H9 (cell line): ENCODE data around the gene PRRC1. TPM values are rescaled to one million over a fixed set of nuclear protein-coding genes. Genes with fewer than 3 reads are reported as not detected.

Source experiments
- DNase-seq: peaks from one replicate; pipeline ENCODE4 v3.0.0-alpha.2; 2017
- H2AFZ ChIP-seq: one replicate; pipeline ENCODE4 v1.6.1; 2013; ENCODE audit warnings: mild to moderate bottlenecking, low read length, control low read depth, moderate library complexity
- H2AK5ac ChIP-seq: 2 replicates; pipeline ENCODE4 v1.6.1; 2013; ENCODE audit warnings: low read length, control low read depth, mixed read lengths; ENCODE audit not compliant: insufficient read length
- H2BK120ac ChIP-seq: one replicate; pipeline ENCODE4 v1.6.1; 2013; ENCODE audit warnings: low read depth, mild to moderate bottlenecking, low read length, control low read depth, inconsistent platforms; ENCODE audit not compliant: poor library complexity, severe bottlenecking
- H2BK12ac ChIP-seq: 2 replicates; pipeline ENCODE4 v1.6.1; 2013; ENCODE audit warnings: low read length, control low read depth, mixed read lengths, low read depth; ENCODE audit not compliant: insufficient read length
- H2BK15ac ChIP-seq: 2 replicates; pipeline ENCODE4 v1.6.1; 2013; ENCODE audit warnings: low read depth, low read length, control low read depth
- H2BK20ac ChIP-seq: one replicate; pipeline ENCODE4 v1.6.1; 2013; ENCODE audit warnings: low read depth, mild to moderate bottlenecking, low read length, control low read depth, inconsistent platforms; ENCODE audit not compliant: poor library complexity, severe bottlenecking
- H2BK5ac ChIP-seq: 2 replicates; pipeline ENCODE4 v1.6.1; 2013; ENCODE audit warnings: low read length, control low read depth, mixed read lengths; ENCODE audit not compliant: insufficient read length
- H3K14ac ChIP-seq: 2 replicates; pipeline ENCODE4 v1.6.1; 2013; ENCODE audit warnings: low read length, control low read depth; ENCODE audit not compliant: insufficient read depth
- H3K18ac ChIP-seq: 2 replicates; pipeline ENCODE4 v1.6.1; 2013; ENCODE audit warnings: low read depth, mild to moderate bottlenecking, mixed read lengths, low read length, control low read depth; ENCODE audit not compliant: insufficient read length
- H3K23ac ChIP-seq: 2 replicates; pipeline ENCODE4 v1.6.1; 2013; ENCODE audit warnings: low read length, control low read depth, mixed read lengths, low read depth; ENCODE audit not compliant: insufficient read length
- H3K23me2 ChIP-seq: 2 replicates; pipeline ENCODE4 v1.6.1; 2013; ENCODE audit warnings: low read depth, mild to moderate bottlenecking, mixed read lengths, low read length, control low read depth; ENCODE audit not compliant: insufficient read length, poor library complexity, severe bottlenecking
- H3K27ac ChIP-seq: 2 replicates; pipeline ENCODE4 v1.5.1; 2013; ENCODE audit warnings: low read length, control low read depth, mixed read lengths, low read depth; ENCODE audit not compliant: insufficient read length
- H3K27me3 ChIP-seq: 2 replicates; pipeline ENCODE4 v1.6.1; 2013; ENCODE audit warnings: low read length, control low read depth, inconsistent platforms; ENCODE audit not compliant: insufficient read depth
- H3K4ac ChIP-seq: 2 replicates; pipeline ENCODE4 v1.6.1; 2013; ENCODE audit warnings: low read depth, mild to moderate bottlenecking, control low read depth, inconsistent platforms, low read length, moderate library complexity
- H3K4me1 ChIP-seq: 2 replicates; pipeline ENCODE4 v1.6.1; 2013; ENCODE audit warnings: low read length, control low read depth, inconsistent platforms; ENCODE audit not compliant: insufficient read depth
- H3K4me2 ChIP-seq: 2 replicates; pipeline ENCODE4 v1.6.1; 2013; ENCODE audit warnings: low read length, control low read depth, mixed read lengths; ENCODE audit not compliant: insufficient read length, insufficient read depth
- H3K56ac ChIP-seq: 2 replicates; pipeline ENCODE4 v1.6.1; 2013; ENCODE audit warnings: low read depth, mild to moderate bottlenecking, mixed read lengths, low read length, control low read depth; ENCODE audit not compliant: insufficient read length
- H3K79me1 ChIP-seq: 2 replicates; pipeline ENCODE4 v1.6.1; 2013; ENCODE audit warnings: low read depth, mild to moderate bottlenecking, moderate library complexity, low read length, control low read depth, inconsistent platforms; ENCODE audit not compliant: insufficient read depth, poor library complexity, severe bottlenecking
- H3K79me2 ChIP-seq: 2 replicates; pipeline ENCODE4 v1.6.1; 2013; ENCODE audit warnings: low read length, control low read depth, inconsistent platforms; ENCODE audit not compliant: insufficient read depth
- H3K9ac ChIP-seq: 2 replicates; pipeline ENCODE4 v1.6.1; 2013; ENCODE audit warnings: low read length, control low read depth, mixed read lengths; ENCODE audit not compliant: insufficient read length; ENCODE audit errors: extremely low read depth
- H3K9me3 ChIP-seq: one replicate; pipeline ENCODE4 v1.6.1; 2013; ENCODE audit warnings: low read depth, low read length, inconsistent platforms; ENCODE audit not compliant: control insufficient read depth
- H3T11ph ChIP-seq: one replicate; pipeline ENCODE4 v1.6.1; 2013; ENCODE audit warnings: mild to moderate bottlenecking, low read length, control low read depth, inconsistent platforms
- H4K20me1 ChIP-seq: one replicate; pipeline ENCODE4 v1.6.1; 2013; ENCODE audit not compliant: control insufficient read depth, insufficient read length, insufficient read depth
- H4K5ac ChIP-seq: 2 replicates; pipeline ENCODE4 v1.6.1; 2013; ENCODE audit warnings: low read depth, mild to moderate bottlenecking, mixed read lengths, low read length, control low read depth; ENCODE audit not compliant: insufficient read length
- H4K8ac ChIP-seq: replicated peaks from 2 replicates; pipeline ENCODE4 v1.6.1; 2013; ENCODE audit warnings: low read length, control low read depth, mixed read lengths, low read depth; ENCODE audit not compliant: insufficient read length
- H4K91ac ChIP-seq: 2 replicates; pipeline ENCODE4 v1.6.1; 2013; ENCODE audit warnings: low read depth, mild to moderate bottlenecking, moderate library complexity, mixed read lengths, low read length, control low read depth; ENCODE audit not compliant: insufficient read length
- H3K27ac Mint-ChIP-seq, 3 experiments: 2 replicates in 2 of 3; 3 replicates in 1 of 3; pipeline ENCODE4 v1.8.0; 2020 to 2021; ENCODE audit warnings: mixed read lengths in 3 of 3, mild to moderate bottlenecking in 1 of 3, moderate library complexity in 1 of 3
- H3K27me3 Mint-ChIP-seq: 2 replicates; pipeline ENCODE4 v1.8.0; 2021; ENCODE audit warnings: low read depth, mild to moderate bottlenecking, moderate library complexity, mixed read lengths
- H3K36me3 Mint-ChIP-seq, 3 experiments: 2 replicates in 2 of 3; 3 replicates in 1 of 3; pipeline ENCODE4 v1.8.0; 2020 to 2021; ENCODE audit warnings: low read depth in 3 of 3, mixed read lengths in 3 of 3; ENCODE audit not compliant: insufficient read depth in 1 of 3
- H3K4me1 Mint-ChIP-seq, 2 experiments: 2 replicates each; pipeline ENCODE4 v1.8.0; 2020; ENCODE audit warnings: mixed read lengths in 2 of 2
- H3K4me3 Mint-ChIP-seq, 2 experiments: 2 replicates in 1 of 2; 3 replicates in 1 of 2; pipeline ENCODE4 v1.8.0; 2020 to 2021; ENCODE audit warnings: mild to moderate bottlenecking in 2 of 2, mixed read lengths in 2 of 2, moderate library complexity in 1 of 2
- H3K9me3 Mint-ChIP-seq, 2 experiments: 2 replicates in 1 of 2; 3 replicates in 1 of 2; pipeline ENCODE4 v1.8.0; 2020; ENCODE audit warnings: mild to moderate bottlenecking in 2 of 2, mixed read lengths in 2 of 2, moderate library complexity in 1 of 2
- WGBS: extraction: QIAGEN DNeasy Blood & Tissue Kit; methylation state at CpG from one replicate; pipeline ENCODE4 v1.1.7; 2013; ENCODE audit warnings: missing lambda C conversion rate, low lambda C conversion rate, mixed read lengths; ENCODE audit not compliant: insufficient read length; ENCODE audit errors: extremely low coverage; 5-methylcytosine and 5-hydroxymethylcytosine counted together
- total RNA-seq: library from RNA; stranded (reverse); gene quantifications from 2 replicates; pipeline ENCODE4 v1.2.1, GENCODE V29; 2021
- TF ChIP-seq, protein P1 (sequence below): fragments of 200-600 bp; sonication (generic); conservative IDR thresholded peaks from 3 replicates; pipeline ENCODE4 v1.8.0; 2021; ENCODE audit warnings: antibody characterized with exemption, mild to moderate bottlenecking

Gene PRRC1
- total RNA-seq, 1 experiment from 2014 or later = 70.7 TPM

DNA sequence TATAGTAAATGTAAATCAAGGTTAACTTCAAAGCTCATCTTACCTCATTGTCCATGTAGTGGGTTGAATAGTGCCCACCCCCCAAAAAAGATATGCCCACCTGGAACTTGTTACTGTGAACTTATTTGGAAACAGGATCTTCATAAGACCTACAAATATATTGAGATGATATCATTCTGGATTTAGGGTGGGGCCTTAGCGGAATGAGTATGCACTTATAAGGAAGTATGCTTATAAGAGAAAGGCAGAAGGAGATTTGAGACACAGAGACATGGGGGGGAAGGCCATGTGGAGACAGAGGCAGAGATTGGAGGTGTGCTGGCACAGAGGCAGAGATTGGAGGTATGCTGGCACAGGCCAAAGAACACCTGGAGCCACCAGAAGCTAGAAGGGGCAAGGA, 2.6 kb upstream of the PRRC1 start:
- Histone ChIP-seq H3K14ac (no peak overlapping the region), H4K8ac (no peak overlapping the region), H3T11ph (no peak overlapping the region), H3K9ac (no peak overlapping the region), H3K79me2 (peaks cover 15% of the 10 kb centered on the region; the same call in 1 of the 2 replicates), H3K4me2 (no peak overlapping the region), H3K4me1 (no peaks in the 10 kb centered on the region; the same call in 1 of the 2 replicates), H3K4ac (no peak overlapping the region), H3K27me3 (no peaks in the 10 kb centered on the region), H3K18ac (no peak overlapping the region), H2BK12ac (no peak overlapping the region), H3K56ac (no peak overlapping the region), H3K23me2 (peaks cover 4% of the 10 kb centered on the region), H3K79me1 (peaks cover under 1% of the 10 kb centered on the region), H2AK5ac (no peak overlapping the region), H2BK120ac (no peak overlapping the region), H2BK5ac (no peak overlapping the region), H2BK15ac (no peak overlapping the region), H3K27ac (no peak overlapping the region), H2BK20ac (no peak overlapping the region), H4K91ac (no peak overlapping the region), H4K20me1 (no peaks in the 10 kb centered on the region), H4K5ac (no peak overlapping the region), H2AFZ (no peak overlapping the region), H3K9me3 (no peaks in the 10 kb centered on the region), H3K23ac (no peak overlapping the region)
- Mint-ChIP-seq H3K9me3 (peaks cover 0 to 3% of the 10 kb centered on the region in 2 experiments; a peak in 1 of 5 replicates), H3K27ac (no peak overlapping the region), H3K4me1 (peaks cover 16 to 18% of the 10 kb centered on the region in 2 experiments), H3K27me3 (peaks cover 3% of the 10 kb centered on the region; the same call in 1 of the 2 replicates), H3K4me3 (no peak overlapping the region), H3K36me3 (peaks cover 5 to 7% (median 6%) of the 10 kb centered on the region in 3 experiments; a peak in 6 of 7 replicates)
- no peak for DNase-seq
- TF ChIP-seq, protein P1, sequence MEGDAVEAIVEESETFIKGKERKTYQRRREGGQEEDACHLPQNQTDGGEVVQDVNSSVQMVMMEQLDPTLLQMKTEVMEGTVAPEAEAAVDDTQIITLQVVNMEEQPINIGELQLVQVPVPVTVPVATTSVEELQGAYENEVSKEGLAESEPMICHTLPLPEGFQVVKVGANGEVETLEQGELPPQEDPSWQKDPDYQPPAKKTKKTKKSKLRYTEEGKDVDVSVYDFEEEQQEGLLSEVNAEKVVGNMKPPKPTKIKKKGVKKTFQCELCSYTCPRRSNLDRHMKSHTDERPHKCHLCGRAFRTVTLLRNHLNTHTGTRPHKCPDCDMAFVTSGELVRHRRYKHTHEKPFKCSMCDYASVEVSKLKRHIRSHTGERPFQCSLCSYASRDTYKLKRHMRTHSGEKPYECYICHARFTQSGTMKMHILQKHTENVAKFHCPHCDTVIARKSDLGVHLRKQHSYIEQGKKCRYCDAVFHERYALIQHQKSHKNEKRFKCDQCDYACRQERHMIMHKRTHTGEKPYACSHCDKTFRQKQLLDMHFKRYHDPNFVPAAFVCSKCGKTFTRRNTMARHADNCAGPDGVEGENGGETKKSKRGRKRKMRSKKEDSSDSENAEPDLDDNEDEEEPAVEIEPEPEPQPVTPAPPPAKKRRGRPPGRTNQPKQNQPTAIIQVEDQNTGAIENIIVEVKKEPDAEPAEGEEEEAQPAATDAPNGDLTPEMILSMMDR = no peak
- WGBS = no CpG with 5 or more reads among the region's 1 CpG
